ENCODE measurements around the gene ST6GALNAC4. TPM values are rescaled to one million over a fixed set of nuclear protein-coding genes. Genes with fewer than 3 reads are reported as not detected.

The ST6GALNAC4 gene
- total RNA-seq, 1 experiment from 2014 or later = 38.0 TPM

DNA sequence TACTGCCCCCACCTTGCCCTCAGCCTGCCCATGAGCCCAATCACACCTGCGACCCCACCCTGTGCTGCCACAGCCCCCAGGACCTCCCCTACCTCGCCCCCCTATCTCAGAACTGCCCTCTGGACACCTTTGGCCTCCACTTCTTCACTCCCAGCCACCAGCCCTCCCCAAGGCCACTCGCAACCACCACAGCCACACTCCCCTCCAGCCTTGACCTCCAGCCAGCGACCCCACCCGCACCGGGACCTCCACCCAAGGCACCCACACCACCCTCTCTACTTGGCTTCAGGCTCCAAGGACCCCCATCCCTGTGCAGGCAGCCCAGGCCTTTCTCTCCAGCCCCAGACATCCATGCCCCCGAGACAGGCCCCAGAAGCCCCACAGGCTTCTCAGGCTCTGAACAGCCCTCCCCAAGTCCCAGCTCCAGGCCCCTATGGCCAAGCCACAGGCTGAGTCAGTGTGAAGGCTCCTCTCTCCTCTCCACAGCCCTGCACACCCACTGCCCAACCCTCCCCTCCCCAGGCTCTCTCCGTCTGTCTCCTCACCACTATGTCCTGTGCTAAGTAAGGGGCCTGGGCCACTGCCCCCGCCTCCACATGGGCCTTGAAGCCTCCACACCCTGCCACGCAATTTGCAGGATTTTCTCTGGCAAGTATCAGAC, 41.4 kb downstream of the ST6GALNAC4 start:
- ATAC-seq (no peak), DNase-seq (ENCODE audit: low read depth, low spot score) (no peak)
- H3K27me3 ChIP-seq (ENCODE audit: control insufficient read depth, insufficient read depth, low read length) = no peaks in the 10 kb centered on the region
- intact Hi-C loops (cut with micrococcal nuclease; ENCODE audit: unreplicated experiment) (loop anchor here (10.0 kb wide), 1 partner anchor 71 kb away; the partner anchor contains the start of gene FPGS), in situ Hi-C loops (cut with HindIII; ENCODE audit: low pct_unique_long_range_greater_than_20kb, low sequenced_read_pairs) (no loop called here)
- ChIA-PET CTCF (no interaction called here), POLR2A (no interaction called here)
- H3K36me3 ChIP-seq (ENCODE audit: control insufficient read depth, insufficient read depth, low read length) = no peaks in the 10 kb centered on the region
- TF ChIP-seq SIN3A (IDR thresholded peaks at IDR 0.05; ENCODE audit: borderline replicate concordance, insufficient read depth, low read depth, low read length) (no peak), TCF7L2 (IDR thresholded peaks at IDR 0.05; ENCODE audit: low read depth, low read length) (no peak), POLR2AphosphoS5 (IDR thresholded peaks at IDR 0.05; ENCODE audit: low read depth, low read length) (no peak)
- TF ChIP-seq, protein P1, sequence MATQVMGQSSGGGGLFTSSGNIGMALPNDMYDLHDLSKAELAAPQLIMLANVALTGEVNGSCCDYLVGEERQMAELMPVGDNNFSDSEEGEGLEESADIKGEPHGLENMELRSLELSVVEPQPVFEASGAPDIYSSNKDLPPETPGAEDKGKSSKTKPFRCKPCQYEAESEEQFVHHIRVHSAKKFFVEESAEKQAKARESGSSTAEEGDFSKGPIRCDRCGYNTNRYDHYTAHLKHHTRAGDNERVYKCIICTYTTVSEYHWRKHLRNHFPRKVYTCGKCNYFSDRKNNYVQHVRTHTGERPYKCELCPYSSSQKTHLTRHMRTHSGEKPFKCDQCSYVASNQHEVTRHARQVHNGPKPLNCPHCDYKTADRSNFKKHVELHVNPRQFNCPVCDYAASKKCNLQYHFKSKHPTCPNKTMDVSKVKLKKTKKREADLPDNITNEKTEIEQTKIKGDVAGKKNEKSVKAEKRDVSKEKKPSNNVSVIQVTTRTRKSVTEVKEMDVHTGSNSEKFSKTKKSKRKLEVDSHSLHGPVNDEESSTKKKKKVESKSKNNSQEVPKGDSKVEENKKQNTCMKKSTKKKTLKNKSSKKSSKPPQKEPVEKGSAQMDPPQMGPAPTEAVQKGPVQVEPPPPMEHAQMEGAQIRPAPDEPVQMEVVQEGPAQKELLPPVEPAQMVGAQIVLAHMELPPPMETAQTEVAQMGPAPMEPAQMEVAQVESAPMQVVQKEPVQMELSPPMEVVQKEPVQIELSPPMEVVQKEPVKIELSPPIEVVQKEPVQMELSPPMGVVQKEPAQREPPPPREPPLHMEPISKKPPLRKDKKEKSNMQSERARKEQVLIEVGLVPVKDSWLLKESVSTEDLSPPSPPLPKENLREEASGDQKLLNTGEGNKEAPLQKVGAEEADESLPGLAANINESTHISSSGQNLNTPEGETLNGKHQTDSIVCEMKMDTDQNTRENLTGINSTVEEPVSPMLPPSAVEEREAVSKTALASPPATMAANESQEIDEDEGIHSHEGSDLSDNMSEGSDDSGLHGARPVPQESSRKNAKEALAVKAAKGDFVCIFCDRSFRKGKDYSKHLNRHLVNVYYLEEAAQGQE (IDR thresholded peaks at IDR 0.05; ENCODE audit: insufficient read depth in 1 of 2, low read depth in 2 of 2, low read length in 1 of 2) = no peak
- TF ChIP-seq, protein P2, sequence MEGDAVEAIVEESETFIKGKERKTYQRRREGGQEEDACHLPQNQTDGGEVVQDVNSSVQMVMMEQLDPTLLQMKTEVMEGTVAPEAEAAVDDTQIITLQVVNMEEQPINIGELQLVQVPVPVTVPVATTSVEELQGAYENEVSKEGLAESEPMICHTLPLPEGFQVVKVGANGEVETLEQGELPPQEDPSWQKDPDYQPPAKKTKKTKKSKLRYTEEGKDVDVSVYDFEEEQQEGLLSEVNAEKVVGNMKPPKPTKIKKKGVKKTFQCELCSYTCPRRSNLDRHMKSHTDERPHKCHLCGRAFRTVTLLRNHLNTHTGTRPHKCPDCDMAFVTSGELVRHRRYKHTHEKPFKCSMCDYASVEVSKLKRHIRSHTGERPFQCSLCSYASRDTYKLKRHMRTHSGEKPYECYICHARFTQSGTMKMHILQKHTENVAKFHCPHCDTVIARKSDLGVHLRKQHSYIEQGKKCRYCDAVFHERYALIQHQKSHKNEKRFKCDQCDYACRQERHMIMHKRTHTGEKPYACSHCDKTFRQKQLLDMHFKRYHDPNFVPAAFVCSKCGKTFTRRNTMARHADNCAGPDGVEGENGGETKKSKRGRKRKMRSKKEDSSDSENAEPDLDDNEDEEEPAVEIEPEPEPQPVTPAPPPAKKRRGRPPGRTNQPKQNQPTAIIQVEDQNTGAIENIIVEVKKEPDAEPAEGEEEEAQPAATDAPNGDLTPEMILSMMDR (IDR thresholded peaks at IDR 0.05) = no peak
- no peak overlapping the region for H3K27ac ChIP-seq (ENCODE audit: low read length)
- no TSS peak for BruUV-seq (replicated peaks)
- no peak overlapping the region for H3K4me3 ChIP-seq (ENCODE audit: low read depth in 2 of 2, low read length in 2 of 2)
- H3K9me3 ChIP-seq (ENCODE audit: control insufficient read depth, insufficient read depth, low read depth, low read length) = no peaks in the 10 kb centered on the region
- H3K4me1 ChIP-seq (ENCODE audit: control insufficient read depth, insufficient read depth, low read length) = peaks cover 30% of the 10 kb centered on the region; the same call in 1 of the 2 replicates

DNA sequence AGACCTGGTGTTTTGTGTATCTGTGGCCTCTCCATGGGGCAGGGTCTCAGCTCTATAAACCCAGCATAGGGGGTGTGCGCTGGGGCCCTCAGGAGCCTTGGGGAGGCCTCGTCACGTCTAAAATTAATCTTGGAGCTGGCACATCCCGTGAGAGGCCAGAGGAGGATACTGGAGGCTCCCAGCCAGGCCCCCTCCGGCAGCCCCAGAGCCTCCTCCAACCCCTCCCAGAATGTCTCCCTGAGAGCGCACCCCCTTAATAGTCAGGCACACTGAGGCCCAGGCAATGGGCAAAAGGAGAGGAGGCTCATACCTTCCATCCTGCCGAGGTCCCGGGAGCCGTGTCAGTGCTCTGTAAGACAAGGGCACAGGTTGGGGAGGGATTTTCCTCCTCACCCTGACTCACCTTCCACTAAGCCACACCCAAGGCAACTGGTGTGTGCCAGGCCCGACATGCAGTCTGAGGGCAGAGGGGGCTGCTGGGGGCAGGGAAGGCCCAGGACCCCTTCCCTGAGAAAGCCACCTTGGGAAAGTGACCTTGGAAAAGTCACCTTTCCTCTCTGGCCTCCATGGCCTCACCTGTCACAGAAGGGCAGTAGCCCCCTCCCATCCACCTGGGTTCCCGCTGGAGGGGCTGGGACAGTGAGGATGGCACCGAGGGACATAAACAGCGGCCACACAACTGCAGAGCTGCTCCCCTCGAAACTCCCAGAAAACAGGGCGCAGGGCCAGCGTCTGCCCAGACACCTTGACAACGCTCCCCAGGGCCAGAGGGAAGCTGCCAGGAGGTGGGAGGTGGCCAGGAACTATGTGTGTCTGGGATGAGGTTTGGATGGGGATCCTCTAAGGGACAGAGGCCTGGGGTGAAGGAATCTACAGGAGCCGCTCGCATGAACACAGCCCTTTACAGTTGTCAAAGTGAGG, 42.3 kb downstream of the ST6GALNAC4 start:
- Histone ChIP-seq H3K27me3 (ENCODE audit: control insufficient read depth, insufficient read depth, low read length) (no peaks in the 10 kb centered on the region), H3K27ac (ENCODE audit: low read length) (no peak overlapping the region; the same call in 1 of the 2 replicates), H3K36me3 (ENCODE audit: control insufficient read depth, insufficient read depth, low read length) (no peaks in the 10 kb centered on the region), H3K4me3 (ENCODE audit: low read depth in 2 of 2, low read length in 2 of 2) (no peak overlapping the region), H3K4me1 (ENCODE audit: control insufficient read depth, insufficient read depth, low read length) (peaks cover 30% of the 10 kb centered on the region; the same call in 1 of the 2 replicates), H3K9me3 (ENCODE audit: control insufficient read depth, insufficient read depth, low read depth, low read length) (no peaks in the 10 kb centered on the region)
- POLR2A ChIA-PET = interaction anchor here (0.5 kb wide), 1 partner anchor 64 kb away, joined by 6 read pairs; no protein-coding TSS in a partner anchor
- no TSS peak for BruUV-seq (replicated peaks)
- DNase-seq (ENCODE audit: low read depth, low spot score) (no peak), ATAC-seq (no peak)
- in situ Hi-C loops (cut with HindIII; ENCODE audit: low pct_unique_long_range_greater_than_20kb, low sequenced_read_pairs) (no loop called here), intact Hi-C loops (cut with micrococcal nuclease; ENCODE audit: unreplicated experiment) (loop anchor here (10.0 kb wide), 1 partner anchor 70 kb away; the partner anchor contains the start of gene FPGS)
- TF ChIP-seq, protein P2 (IDR thresholded peaks at IDR 0.05) = no peak
- TF ChIP-seq POLR2AphosphoS5 (IDR thresholded peaks at IDR 0.05; ENCODE audit: low read depth, low read length) (no peak), TCF7L2 (IDR thresholded peaks at IDR 0.05; ENCODE audit: low read depth, low read length) (no peak)
- TF ChIP-seq, protein P1 (IDR thresholded peaks at IDR 0.05; ENCODE audit: insufficient read depth in 1 of 2, low read depth in 2 of 2, low read length in 1 of 2) = no peak
- CTCF ChIA-PET = interaction anchor here (0.6 kb wide), 1 partner anchor 336 kb away, joined by 4 read pairs; no protein-coding TSS in a partner anchor

Data from Panc1 (cell line).